NB4 (cell line): ENCODE measurements around the gene RASIP1.

Source experiments
- DNase-seq: peaks from one replicate; pipeline ENCODE4 v3.0.0; 2010; ENCODE audit warnings: low read depth
- H3K4me3 ChIP-seq: one replicate; pipeline ENCODE4 v1.5.1; 2011; ENCODE audit warnings: mild to moderate bottlenecking, low read depth, low read length, moderate library complexity
- MYC ChIP-seq: IDR thresholded peaks from 2 replicates; pipeline ENCODE4 v1.6.1; 2011; ENCODE audit warnings: low read depth, low read length
- POLR2A ChIP-seq: IDR thresholded peaks from 2 replicates; pipeline ENCODE4 v1.6.1; 2011; ENCODE audit warnings: mild to moderate bottlenecking; ENCODE audit not compliant: insufficient read length; ENCODE audit errors: extremely low read depth
- TF ChIP-seq, protein P1 (sequence below): IDR thresholded peaks from one replicate; pipeline ENCODE4 v1.5.1; 2012; ENCODE audit warnings: low read depth, low read length
- TF ChIP-seq, protein P2 (sequence below): IDR thresholded peaks from 2 replicates; pipeline ENCODE4 v1.6.1; 2011; ENCODE audit warnings: low read depth, low read length

RASIP1 gene

DNA sequence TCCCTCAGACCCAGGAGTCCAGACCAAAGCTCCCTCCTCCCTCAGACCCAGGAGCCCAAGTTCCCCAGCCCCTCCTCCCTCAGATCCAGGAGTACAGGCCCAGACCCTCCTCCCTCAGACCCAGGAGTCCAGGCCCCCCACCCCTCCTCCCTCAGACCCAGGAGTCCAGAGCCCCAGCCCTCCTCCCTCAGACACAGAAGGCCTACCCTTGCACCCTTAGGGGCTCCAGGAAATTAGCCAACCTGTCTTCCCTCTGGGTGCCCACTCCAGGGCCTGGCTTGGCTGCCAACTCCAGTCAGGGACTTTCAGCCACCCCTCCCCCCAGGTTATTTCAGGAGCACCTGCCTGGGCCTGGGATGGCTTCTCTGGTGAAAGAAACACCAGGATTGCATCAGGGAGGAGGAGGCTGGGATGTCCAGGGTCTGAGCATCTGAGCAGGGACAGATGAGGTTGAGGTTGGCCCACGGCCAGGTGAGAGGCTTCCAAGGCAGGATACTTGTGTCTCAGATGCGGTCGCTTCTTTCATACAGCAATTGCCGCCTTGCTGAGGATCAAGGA, 14.8 kb upstream of the RASIP1 start, which contains the start of gene FGF21:
Gene FGF21, plus strand, starts transcription at position 441 of the 558 bp plus-strand sequence. CDS start 713 bp downstream, outside the sequence.
- no peak within 1 kb of the TSS for H3K4me3 ChIP-seq

DNA sequence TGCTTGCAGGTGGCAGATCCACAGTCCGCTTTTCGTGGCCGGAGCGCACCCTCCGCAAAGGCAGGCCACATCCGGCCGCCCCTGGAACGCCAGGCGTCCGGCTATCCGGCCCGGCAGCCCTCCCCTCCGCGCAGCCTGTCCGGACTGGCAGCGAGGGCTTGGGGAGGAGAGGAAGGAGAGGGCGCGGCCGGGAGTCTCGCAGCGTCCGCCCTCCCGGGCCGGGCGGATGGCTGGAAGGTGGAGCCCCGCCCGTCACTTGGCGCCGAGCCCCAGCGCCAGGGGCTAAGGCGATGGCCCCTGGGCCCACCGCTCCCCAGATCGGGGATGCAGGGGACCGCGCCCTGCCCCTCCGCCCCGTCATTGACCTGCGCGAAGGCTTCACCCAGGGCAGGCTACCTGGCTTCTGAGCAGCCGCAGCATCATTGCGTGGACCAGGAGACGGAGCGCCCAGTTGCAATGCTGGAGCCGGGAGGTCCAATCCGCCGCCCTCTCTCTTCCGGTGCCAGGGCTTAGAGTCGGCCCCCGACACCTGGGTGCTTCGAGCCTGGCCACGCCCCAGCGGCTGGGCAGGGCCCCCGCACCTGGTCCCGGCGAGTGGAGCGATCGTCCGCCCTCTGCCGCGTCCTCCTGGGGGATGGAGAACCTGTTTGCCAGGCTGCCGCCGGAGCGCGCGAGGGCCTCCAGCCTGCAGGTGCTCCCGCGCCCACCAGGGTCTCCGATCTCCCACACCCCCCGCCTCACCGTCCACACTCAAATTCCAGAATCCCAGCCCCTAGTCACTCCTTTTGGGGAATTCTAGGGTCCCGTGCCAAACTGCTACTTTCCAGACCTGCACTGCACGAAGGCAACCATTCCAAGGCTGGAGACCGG, 12.3 kb upstream of the RASIP1 start, which contains the start of gene FUT1:
Gene FUT1, minus strand, starts transcription at position 146 of the 870 bp plus-strand sequence. CDS start 1,360 bp downstream, outside the sequence.
- DNase-seq: peak; percentile 93
- TF ChIP-seq MYC: peak; percentile 80
- TF ChIP-seq, protein P1, sequence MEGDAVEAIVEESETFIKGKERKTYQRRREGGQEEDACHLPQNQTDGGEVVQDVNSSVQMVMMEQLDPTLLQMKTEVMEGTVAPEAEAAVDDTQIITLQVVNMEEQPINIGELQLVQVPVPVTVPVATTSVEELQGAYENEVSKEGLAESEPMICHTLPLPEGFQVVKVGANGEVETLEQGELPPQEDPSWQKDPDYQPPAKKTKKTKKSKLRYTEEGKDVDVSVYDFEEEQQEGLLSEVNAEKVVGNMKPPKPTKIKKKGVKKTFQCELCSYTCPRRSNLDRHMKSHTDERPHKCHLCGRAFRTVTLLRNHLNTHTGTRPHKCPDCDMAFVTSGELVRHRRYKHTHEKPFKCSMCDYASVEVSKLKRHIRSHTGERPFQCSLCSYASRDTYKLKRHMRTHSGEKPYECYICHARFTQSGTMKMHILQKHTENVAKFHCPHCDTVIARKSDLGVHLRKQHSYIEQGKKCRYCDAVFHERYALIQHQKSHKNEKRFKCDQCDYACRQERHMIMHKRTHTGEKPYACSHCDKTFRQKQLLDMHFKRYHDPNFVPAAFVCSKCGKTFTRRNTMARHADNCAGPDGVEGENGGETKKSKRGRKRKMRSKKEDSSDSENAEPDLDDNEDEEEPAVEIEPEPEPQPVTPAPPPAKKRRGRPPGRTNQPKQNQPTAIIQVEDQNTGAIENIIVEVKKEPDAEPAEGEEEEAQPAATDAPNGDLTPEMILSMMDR: no peak
- TF ChIP-seq POLR2A: peak; percentile 67
- TF ChIP-seq, protein P2, sequence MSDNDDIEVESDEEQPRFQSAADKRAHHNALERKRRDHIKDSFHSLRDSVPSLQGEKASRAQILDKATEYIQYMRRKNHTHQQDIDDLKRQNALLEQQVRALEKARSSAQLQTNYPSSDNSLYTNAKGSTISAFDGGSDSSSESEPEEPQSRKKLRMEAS: peak; percentile 80
- peak within 1 kb of the TSS; percentile 78 for H3K4me3 ChIP-seq

More for the DNA sequence above, 14.8 kb upstream of the RASIP1 start, which contains the start of gene FGF21:
- DNase-seq: no peak
- TF ChIP-seq MYC (no peak), POLR2A (no peak)
- TF ChIP-seq, protein P2: no peak
- TF ChIP-seq, protein P1: no peak

DNA sequence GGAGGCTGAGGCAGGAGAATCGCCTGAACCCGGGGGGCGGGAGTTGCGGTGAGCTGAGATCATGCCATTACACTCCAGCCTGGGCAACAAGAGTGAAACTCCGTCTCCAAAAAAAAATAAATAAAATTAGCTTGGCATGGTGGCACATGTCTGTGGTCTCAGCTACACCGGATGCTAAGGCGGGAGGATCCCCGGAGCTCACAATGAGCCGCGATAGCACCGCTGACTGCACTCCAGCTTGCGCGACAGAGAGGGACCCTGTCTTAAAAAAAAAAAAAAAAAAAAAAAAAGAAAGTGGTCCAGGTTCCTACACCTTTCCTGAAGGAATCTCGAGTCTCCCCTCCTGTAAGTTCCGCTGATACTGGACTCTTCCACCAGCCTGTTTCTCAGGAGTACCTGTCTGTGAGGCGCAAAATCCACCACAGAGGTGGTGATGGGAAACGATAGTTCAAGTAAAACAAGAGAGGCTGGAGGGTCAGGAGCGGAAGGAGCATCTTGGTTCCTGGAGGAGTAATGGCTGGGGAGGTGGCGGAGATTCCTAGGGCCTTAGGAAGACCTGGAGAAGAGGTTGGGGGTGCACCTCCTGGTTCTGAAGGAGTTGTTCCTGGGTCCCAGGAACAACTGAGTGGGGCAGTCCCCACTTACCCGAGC, 11.6 kb upstream of the RASIP1 start:
- peak overlapping the region; percentile 78 for H3K4me3 ChIP-seq

DNA sequence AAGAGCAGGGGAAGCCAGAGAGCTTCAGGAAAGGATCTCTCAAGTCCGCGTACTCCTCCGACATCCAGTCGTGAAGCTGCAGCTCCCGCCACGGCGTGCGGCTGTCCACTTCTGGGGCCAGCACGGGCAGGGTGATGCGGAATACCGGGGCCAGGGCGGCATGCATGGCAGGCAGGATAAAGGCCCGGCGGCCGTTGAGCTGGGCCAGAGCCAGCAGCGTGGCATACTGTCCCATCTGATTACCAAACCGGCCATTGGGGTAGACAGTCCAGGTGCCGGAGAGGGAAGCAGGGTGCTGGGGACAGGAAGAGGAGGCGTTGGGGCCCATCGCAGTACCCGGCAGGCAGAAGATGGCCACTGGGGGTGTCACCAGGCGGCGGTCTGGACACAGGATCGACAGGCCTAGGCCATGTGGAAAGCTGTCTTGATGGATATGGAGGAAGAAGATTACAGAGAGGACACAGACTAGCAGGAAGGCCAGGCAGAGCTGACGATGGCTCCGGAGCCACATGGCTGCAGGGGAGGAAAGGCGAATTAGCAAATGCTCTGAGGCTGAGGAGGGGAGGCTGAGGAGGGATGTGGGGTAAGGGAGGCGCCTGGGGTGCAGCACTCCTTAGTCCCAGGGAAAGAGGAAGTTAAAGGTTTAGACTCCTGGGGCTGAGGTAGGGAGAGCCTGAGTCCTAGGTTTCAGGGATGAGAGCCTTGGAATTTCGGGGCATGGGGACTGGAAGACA, 10.5 kb upstream of the RASIP1 start:
- H3K4me3 ChIP-seq: peak overlapping the region; percentile 78
- peak; percentile 95 for DNase-seq
- peak; percentile 23 for TF ChIP-seq POLR2A
- TF ChIP-seq, protein P2: peak; percentile 94
- TF ChIP-seq, protein P1: no peak
- TF ChIP-seq MYC: peak; percentile 95

More for the DNA sequence above, 11.6 kb upstream of the RASIP1 start:
- DNase-seq: peak; percentile 87
- TF ChIP-seq POLR2A: no peak
- TF ChIP-seq, protein P2: peak; percentile 65
- TF ChIP-seq MYC: peak; percentile 79; the same call in 1 of the 2 replicates

DNA sequence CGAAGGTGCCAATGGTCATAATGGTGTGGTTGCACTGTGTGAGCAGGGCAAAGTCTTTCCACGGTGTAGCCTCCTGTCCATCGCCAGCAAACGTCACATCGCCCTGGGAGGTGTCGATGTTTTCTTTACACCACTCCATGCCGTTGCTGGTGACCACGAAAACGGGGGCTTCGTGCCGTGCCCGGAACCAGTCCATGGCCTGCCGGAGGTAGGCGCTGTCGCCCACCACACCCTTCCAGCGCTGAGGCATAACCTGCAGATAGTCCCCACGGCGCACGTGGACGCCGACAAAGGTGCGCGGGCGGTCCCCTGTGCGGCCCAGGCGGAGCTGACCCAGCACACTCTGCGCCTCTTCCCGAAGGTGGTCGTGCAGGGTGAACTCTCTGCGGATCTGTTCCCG, 9.9 kb upstream of the RASIP1 start:
- DNase-seq: no peak
- TF ChIP-seq, protein P1: no peak
- TF ChIP-seq MYC: 0 out of 2 replicates have a peak, but pooled peaks have one; percentile 8
- TF ChIP-seq, protein P2: 0 out of 2 replicates have a peak, but pooled peaks have one; percentile 5
- no peak overlapping the region for H3K4me3 ChIP-seq
